K562 treated with DMSO at 1 percent for 24 hours (cell line): Measurements from ENCODE around the gene BAAT. TPM values are rescaled to one million over a fixed set of nuclear protein-coding genes. Genes with fewer than 3 reads are reported as not detected.

Experiments
- total RNA-seq: library from RNA; unstranded; fragments of 300-600 nt; gene quantifications from 2 replicates; pipeline ENCODE4 v1.2.3, GENCODE V29; 2022; ENCODE audit warnings: low read depth; ENCODE audit not compliant: insufficient read depth

BAAT gene
- 0.07 TPM in 1 of 2 replicates, not detected in the other for total RNA-seq

DNA sequence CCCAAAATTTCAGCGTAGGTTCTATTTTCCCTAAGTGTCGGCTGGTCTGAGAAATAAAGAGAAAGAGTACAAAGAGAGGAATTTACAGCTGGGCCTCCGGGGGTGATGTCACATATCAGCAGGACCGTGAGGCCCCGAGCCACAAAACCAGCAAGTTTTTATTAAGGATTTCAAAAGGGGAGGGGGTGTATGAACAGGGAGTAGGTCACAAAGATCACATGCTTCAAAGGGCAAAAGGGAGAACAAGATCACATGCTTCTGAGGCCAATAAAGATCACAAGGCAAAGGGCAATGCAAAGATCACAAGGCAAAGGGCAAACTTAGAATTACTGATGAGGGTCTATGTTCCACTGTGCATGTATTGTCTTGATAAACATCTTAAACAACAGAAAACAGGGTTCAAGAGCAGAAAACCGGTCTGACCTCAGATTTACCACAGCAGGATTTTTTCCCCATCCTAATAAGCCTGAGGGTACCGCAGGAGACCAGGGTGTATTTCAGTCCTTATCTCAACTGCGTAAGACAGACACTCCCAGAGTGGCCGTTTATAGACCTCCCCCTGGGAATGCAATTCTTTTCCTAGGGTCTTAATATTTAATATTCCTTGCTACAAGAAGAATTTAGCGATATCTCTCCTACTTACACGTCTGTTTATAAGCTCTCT, at the start of gene BAAT:
Gene BAAT, minus strand, starts transcription at position 134 of the 664 bp plus-strand sequence. CDS start 13,602 bp downstream, outside the sequence.

GRCh38 chr9:101398068-101398929, 13.5 kb upstream of the BAAT start, which contains the start of the genes MRPL50 and ZNF189:
Gene MRPL50, minus strand, starts transcription at chr9:101398618. Its CDS starts 26 bp downstream, at chr9:101398592.
Gene ZNF189, plus strand, starts transcription at chr9:101398851. Its CDS starts 306 bp downstream, at chr9:101399157.

Other genes starting within 250 kb of the BAAT start
- 5.2 and 6.4 TPM in 2 replicates for gene MRPL50, start 13.6 kb upstream of the BAAT start, total RNA-seq
- 5.8 and 5.9 TPM in 2 replicates for gene ZNF189, start 13.8 kb upstream of the BAAT start, total RNA-seq
- gene ALDOB, start 50.8 kb upstream of the BAAT start, total RNA-seq, result not detected in 2 replicates
- 20.3 and 23.7 TPM in 2 replicates for gene RNF20, start 148.8 kb upstream of the BAAT start, total RNA-seq
- not detected in 2 replicates for gene PPP3R2, start 210.0 kb upstream of the BAAT start, total RNA-seq